Measurements from ENCODE around the gene DNAJC16.
"Not testable (repeated sequence)": the region's sequence is repeated elsewhere in the genome, so short reads cannot be mapped to it uniquely, and the experiment has no call there.

Gene DNAJC16

GRCh38 chr1:15507278-15507677 is 19.4 kb upstream of the DNAJC16 start:
- no peak for DNase-seq (ENCODE audit: low read depth)

GRCh38 chr1:15508700-15509487 is 17.8 kb upstream of the DNAJC16 start:
- DNase-seq (ENCODE audit: low read depth), result no peak

GRCh38 chr1:15509586-15509985 is 17.1 kb upstream of the DNAJC16 start:
- no peak for DNase-seq (ENCODE audit: low read depth)

GRCh38 chr1:15510611-15511405 is 15.8 kb upstream of the DNAJC16 start:
- DNase-seq (ENCODE audit: low read depth), result no peak

GRCh38 chr1:15513192-15513591 is 13.5 kb upstream of the DNAJC16 start:
- no peak for DNase-seq (ENCODE audit: low read depth)

- DNase-seq (ENCODE audit: low read depth), result no peak
Measured at GRCh38 chr1:15513919-15514318, 12.7 kb upstream of the DNAJC16 start.

- not testable (repeated sequence) for DNase-seq (ENCODE audit: low read depth)
Measured at GRCh38 chr1:15514557-15514956, 12.1 kb upstream of the DNAJC16 start.

- no peak for DNase-seq (ENCODE audit: low read depth)
Measured at GRCh38 chr1:15515022-15515663, 11.5 kb upstream of the DNAJC16 start.

- DNase-seq (ENCODE audit: low read depth), result no peak
Measured at GRCh38 chr1:15519625-15520024, 7.0 kb upstream of the DNAJC16 start.

GRCh38 chr1:15521206-15521906 is 5.3 kb upstream of the DNAJC16 start:
- DNase-seq (ENCODE audit: low read depth), result not testable (repeated sequence)

- DNase-seq (ENCODE audit: low read depth), result no peak
Measured at GRCh38 chr1:15522551-15522950, 4.1 kb upstream of the DNAJC16 start.

- DNase-seq (ENCODE audit: low read depth), result no peak
Measured at GRCh38 chr1:15523104-15524020, 3.3 kb upstream of the DNAJC16 start.

GRCh38 chr1:15524021-15524282 is 2.7 kb upstream of the DNAJC16 start, which contains the start of gene CASP9:
Gene CASP9, minus strand, starts transcription at chr1:15524215. Its CDS starts 15 bp downstream, at chr1:15524200.
- DNase-seq (ENCODE audit: low read depth), result no peak

- peak; percentile 82 for DNase-seq (ENCODE audit: low read depth)
Measured at GRCh38 chr1:15524283-15525049, 2.2 kb upstream of the DNAJC16 start.

GRCh38 chr1:15525050-15526020 is 1.3 kb upstream of the DNAJC16 start:
- peak; percentile 91 for DNase-seq (ENCODE audit: low read depth)

GRCh38 chr1:15526021-15526489 is 593 bp upstream of the DNAJC16 start:
- DNase-seq (ENCODE audit: low read depth), result no peak

GRCh38 chr1:15531003-15531402 is 4.4 kb downstream of the DNAJC16 start:
- DNase-seq (ENCODE audit: low read depth), result no peak

- DNase-seq (ENCODE audit: low read depth), result no peak
Measured at GRCh38 chr1:15531682-15532081, 5.0 kb downstream of the DNAJC16 start.

GRCh38 chr1:15538771-15539170 is 12.1 kb downstream of the DNAJC16 start:
- DNase-seq (ENCODE audit: low read depth), result no peak

All from HS-5 (cell line).